GM13976 (cell line): ENCODE measurements around the gene ATOSA.

Experiments used
- DNase-seq: peaks from one replicate; pipeline ENCODE4 v3.0.0; 2012; ENCODE audit warnings: low spot score
- in situ Hi-C: fragments of 300-500 bp; cut with MboI; formaldehyde crosslinking; loops from one replicate; pipeline ENCODE4 v1.12.0; 2022; ENCODE audit warnings: low sequenced_read_pairs, mixed read lengths, inconsistent platforms; ENCODE audit not compliant: unreplicated experiment
- TF ChIP-seq, protein P1 (sequence below): IDR thresholded peaks from 2 replicates; pipeline ENCODE4 v1.5.1; 2012; ENCODE audit warnings: borderline replicate concordance, mild to moderate bottlenecking; ENCODE audit not compliant: insufficient read depth; ENCODE audit errors: extremely low read depth, missing control alignments, control extremely low read depth

ATOSA gene

DNA sequence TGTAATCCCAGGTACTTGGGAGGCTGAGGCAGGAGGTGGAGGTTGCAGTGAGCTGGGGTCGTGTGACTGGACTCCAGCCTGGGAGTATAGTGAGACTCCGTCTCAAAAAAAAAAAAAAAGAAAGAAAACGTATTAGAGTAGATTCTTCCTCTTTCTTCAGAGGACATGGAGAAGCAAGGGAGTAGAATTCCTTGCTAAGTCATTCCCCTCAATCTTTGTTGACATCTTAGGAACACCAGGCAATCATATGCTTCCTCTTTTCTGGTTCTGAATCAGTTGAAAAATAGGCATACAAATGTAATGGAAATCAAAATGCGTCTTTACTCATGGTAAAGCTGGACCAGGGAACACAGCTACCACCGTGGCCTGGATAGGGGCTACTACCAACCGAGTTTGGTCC, 38.3 kb upstream of the ATOSA start:
- in situ Hi-C loops = no loop called here
- TF ChIP-seq, protein P1, sequence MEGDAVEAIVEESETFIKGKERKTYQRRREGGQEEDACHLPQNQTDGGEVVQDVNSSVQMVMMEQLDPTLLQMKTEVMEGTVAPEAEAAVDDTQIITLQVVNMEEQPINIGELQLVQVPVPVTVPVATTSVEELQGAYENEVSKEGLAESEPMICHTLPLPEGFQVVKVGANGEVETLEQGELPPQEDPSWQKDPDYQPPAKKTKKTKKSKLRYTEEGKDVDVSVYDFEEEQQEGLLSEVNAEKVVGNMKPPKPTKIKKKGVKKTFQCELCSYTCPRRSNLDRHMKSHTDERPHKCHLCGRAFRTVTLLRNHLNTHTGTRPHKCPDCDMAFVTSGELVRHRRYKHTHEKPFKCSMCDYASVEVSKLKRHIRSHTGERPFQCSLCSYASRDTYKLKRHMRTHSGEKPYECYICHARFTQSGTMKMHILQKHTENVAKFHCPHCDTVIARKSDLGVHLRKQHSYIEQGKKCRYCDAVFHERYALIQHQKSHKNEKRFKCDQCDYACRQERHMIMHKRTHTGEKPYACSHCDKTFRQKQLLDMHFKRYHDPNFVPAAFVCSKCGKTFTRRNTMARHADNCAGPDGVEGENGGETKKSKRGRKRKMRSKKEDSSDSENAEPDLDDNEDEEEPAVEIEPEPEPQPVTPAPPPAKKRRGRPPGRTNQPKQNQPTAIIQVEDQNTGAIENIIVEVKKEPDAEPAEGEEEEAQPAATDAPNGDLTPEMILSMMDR = no peak
- no peak for DNase-seq

DNA sequence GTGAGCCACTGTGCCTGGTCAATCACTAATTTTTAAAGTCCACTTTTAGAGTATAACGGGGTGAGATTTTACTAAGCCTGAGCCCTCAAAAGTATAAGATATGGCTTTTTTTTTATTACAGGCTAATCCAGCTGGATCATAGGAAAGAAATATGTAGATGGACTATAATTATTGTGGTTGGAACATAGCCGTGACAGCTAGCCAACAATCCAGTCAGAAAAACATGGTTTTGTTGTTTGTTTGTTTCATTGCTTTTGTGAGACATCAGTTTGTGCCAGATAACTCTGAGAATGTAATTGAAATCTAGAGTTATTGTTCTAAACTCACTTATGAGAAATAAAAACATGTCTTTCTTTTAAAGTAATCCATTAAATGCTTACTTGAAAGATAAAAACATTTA, 37.3 kb upstream of the ATOSA start:
- in situ Hi-C loops = no loop called here
- TF ChIP-seq, protein P1 = no peak
- DNase-seq = no peak

DNA sequence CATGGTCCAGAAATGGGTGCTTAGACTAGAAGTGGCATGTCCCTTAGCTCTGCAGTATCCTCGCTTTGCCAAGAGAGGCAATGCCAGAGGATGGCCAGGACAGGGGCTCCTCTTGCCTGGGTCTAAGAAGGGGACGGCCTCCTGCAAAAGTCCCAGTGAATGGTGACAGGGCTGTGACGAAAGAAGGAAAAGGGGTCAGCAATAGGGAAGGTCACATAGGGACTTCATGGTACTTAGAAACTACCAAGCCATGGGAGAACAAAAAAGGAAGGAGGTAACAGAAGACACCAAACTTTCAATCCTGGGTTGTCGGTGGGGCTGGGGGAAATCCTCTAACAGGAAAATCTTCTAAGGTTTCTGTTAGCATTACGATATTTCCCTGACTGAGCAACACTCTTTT, 36.2 kb upstream of the ATOSA start:
- DNase-seq = no peak
- TF ChIP-seq, protein P1 = no peak
- in situ Hi-C loops = no loop called here

DNA sequence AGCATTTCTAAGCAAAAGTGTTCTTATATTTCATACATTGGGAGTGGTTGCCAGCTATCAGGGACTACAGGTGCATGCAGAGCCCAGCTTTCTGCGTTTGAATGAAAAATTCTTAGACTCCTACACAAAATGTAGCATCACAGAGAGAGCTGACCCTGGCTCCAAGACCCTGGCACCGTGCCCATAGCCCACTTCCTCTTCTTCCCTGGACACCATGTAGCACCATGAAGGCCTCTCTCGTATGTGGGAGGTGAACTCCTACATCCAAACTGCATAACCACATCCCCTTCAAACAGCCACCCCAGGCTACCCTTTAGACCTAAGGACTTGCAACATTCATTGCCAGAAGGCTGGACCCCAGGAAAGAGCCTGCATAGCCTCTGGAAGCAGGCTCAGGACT, 35.8 kb upstream of the ATOSA start:
- no peak for DNase-seq
- in situ Hi-C loops = no loop called here
- TF ChIP-seq, protein P1 = no peak

DNA sequence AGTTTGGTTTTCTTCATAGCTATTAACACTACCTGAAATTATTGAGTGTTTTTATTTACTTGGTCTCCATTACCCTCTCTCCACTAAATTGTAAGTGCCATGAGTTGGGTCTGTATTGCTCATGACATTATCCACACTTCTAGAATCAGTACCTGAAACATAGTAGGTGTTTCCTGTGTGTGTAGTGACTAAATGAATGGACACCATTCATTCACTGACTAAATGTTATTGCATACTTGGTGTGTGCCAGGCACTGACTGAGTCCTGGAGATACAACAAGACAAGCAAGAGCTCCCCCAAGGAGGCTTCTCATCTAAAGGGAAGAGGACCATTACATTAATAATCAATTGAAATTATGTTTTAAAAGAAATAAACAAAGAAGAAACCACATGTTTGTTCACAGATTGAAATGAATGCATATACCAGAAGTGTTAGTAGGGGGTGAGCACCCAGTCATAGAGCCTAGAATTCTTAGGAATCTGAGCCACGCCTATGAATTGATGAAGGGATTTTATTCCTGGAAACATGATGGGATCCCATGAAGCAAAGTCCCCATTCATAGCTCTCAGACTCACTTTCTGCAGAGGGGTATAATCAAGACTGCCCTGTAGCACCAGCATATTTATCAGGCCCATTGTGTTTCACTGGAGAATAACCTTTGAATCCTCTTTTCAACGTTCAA, 31.7 kb upstream of the ATOSA start:
- in situ Hi-C loops = no loop called here
- TF ChIP-seq, protein P1 = no peak
- no peak for DNase-seq

DNA sequence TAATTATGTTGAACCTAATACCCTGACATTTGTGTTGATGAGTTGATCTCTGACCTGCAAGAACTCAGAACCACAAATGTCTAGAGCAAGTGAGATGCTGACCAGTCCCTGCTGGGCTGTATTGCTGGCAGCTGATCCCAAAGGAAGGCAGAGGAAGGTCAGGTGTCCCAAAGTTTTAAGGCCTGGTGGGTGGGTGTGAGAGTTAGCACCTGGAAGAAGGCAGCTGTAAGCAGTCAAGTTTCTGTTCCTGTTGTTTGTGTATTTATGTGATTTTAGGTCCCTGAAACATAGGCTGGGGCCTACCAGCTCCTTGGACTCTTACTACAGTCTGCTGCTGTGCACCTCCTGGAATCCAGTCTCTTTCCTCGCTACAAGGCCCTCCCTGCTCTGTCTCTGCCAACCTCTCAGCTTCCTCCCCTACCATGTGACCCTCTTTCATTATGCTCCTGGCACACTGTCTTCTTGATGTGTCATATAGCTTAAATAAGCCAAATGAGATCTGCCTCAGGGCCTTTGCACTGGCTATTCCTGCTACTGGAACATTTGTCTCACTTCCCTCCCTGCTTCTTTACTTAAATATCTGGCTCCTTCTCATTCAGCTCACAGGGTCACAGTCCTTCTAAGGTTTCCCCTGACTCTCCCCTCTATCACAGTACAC, 31.0 kb upstream of the ATOSA start:
- no peak for DNase-seq
- in situ Hi-C loops = no loop called here
- TF ChIP-seq, protein P1 = no peak
